Stomach smooth muscle (tissue), 2 donors: ENCODE measurements around the gene IBA57.

Experiments used
- H3K27ac ChIP-seq: one replicate; pipeline ENCODE4 v1.7.0; 2013; ENCODE audit warnings: mild to moderate bottlenecking, low read length, inconsistent platforms
- H3K27me3 ChIP-seq, 2 donors: one replicate each; pipeline ENCODE4 v1.7.0; 2013; ENCODE audit warnings: low read length in 2 of 2; ENCODE audit not compliant: insufficient read depth in 2 of 2, control insufficient read depth in 1 of 2
- H3K36me3 ChIP-seq, 2 donors: one replicate each; pipeline ENCODE4 v1.7.0; 2013; ENCODE audit warnings: low read length in 2 of 2; ENCODE audit not compliant: control insufficient read depth in 2 of 2, insufficient read depth in 2 of 2
- H3K4me1 ChIP-seq: one replicate; pipeline ENCODE4 v1.7.0; 2013; ENCODE audit warnings: low read length; ENCODE audit not compliant: control insufficient read depth, insufficient read depth
- H3K4me3 ChIP-seq, 2 donors: one replicate each; pipeline ENCODE4 v1.7.0; 2013; ENCODE audit warnings: low read length in 2 of 2
- H3K9ac ChIP-seq, 2 donors: one replicate each; pipeline ENCODE4 v1.7.0; 2013; ENCODE audit warnings: low read length in 2 of 2, mild to moderate bottlenecking in 1 of 2
- H3K9me3 ChIP-seq, 2 donors: one replicate each; pipeline ENCODE4 v1.7.0; 2013; ENCODE audit warnings: low read length in 2 of 2; ENCODE audit not compliant: control insufficient read depth in 2 of 2
- donor health status: healthy.
- donor health status: Pancreatic carcinoma.

The IBA57 gene

GRCh38 chr1:228151180-228151925, 14.3 kb upstream of the IBA57 start:
- Histone ChIP-seq H3K27ac (peak overlapping the region; percentile 96), H3K9me3 (no peaks in the 10 kb centered on the region), H3K27me3 (no peaks in the 10 kb centered on the region), H3K9ac (peak overlapping the region; percentile 76 to 87), H3K4me1 (peaks cover 39% of the 10 kb centered on the region), H3K4me3 (peak overlapping the region; percentile 65 to 78), H3K36me3 (peaks cover 0 to 8% of the 10 kb centered on the region in 2 donors)

DNA sequence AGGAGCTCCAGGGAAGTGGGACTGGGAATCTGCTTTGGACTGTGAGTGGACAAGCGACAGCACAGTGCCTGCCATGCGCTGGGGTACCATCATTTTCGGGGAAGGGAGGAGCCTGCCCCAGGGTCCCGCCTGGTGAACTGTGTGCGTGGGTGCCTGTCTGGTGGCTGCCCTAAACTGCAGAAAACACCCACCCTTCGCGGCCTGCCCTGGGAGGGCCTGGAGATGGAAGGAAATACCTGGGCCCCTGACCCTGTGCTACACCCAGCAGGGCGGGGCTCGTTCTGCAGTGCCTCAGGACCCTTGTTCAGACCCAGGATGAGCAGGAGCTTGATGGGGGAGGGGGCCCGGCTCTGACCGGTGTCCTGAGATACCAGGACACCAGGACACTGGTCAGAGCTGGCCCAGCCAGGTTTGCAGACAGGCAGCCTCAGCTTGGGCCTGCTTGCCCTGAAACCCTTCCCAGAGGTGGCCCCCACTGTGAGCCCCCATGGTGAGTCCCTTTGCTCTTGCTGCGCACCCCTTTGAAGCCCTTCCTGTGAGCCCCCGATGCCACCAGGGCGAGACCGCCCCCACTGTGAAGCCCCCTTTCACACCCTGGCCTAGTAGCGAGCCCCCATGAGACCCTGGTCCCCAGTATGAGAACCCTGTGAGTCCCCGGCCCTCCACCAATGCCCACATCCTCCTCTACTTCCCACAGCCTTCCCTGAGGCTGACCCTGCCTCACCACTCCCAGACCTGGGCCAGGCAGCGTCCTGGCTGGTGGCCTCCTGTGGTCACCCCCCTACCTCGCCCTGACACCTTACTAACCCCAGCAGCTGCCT, 13.3 kb upstream of the IBA57 start:
- Histone ChIP-seq H3K9ac (peak overlapping the region; percentile 76 to 87), H3K27me3 (no peaks in the 10 kb centered on the region), H3K9me3 (no peaks in the 10 kb centered on the region), H3K4me3 (no peak overlapping the region), H3K27ac (peak overlapping the region; percentile 96), H3K36me3 (peaks cover 0 to 4% of the 10 kb centered on the region in 2 donors), H3K4me1 (peaks cover 39% of the 10 kb centered on the region)

- H3K9ac ChIP-seq = no peak overlapping the region
- H3K36me3 ChIP-seq = peaks cover 0 to 2% of the 10 kb centered on the region in 2 donors
- peaks cover 39% of the 10 kb centered on the region for H3K4me1 ChIP-seq
- no peak overlapping the region for H3K27ac ChIP-seq
- H3K9me3 ChIP-seq = no peaks in the 10 kb centered on the region
- H3K4me3 ChIP-seq = no peak overlapping the region
- H3K27me3 ChIP-seq = no peaks in the 10 kb centered on the region
Measured at GRCh38 chr1:228152918-228153258, 12.7 kb upstream of the IBA57 start.

DNA sequence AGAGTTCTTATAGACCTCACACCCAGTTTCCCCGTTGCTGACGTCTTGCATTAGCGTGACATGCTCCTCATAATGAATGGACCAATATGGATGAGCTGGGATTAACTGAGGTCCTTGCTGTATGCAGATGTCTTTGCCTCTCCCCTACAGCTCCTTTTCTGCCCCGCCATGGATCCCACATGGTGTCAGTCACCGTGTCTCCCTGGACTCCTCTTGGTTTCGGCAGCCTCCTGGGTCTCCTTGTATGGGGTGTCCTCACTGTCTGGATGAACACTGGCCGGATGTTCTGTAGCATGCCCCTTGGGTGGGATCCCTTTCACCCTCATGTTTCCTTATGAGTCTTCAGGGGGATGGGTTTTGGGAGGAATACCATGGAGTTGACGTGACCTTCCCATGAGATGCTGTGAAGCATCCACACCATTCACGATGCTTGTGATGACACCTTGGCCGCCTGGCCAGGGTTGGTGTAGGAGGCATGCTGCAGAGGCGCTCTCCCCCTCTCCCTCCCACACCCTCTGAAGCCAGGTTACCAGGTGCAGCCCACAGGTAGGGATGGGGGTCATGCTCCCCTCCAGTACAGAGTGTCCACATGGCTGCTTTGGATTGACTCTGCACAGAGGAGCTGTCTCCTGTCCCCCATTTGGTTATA, 11.5 kb upstream of the IBA57 start:
- Histone ChIP-seq H3K36me3 (peaks cover 0 to 2% of the 10 kb centered on the region in 2 donors), H3K4me3 (no peak overlapping the region), H3K27me3 (no peaks in the 10 kb centered on the region), H3K4me1 (peaks cover 33% of the 10 kb centered on the region), H3K9ac (no peak overlapping the region), H3K9me3 (no peaks in the 10 kb centered on the region), H3K27ac (no peak overlapping the region)

GRCh38 chr1:228154670-228155571, 10.7 kb upstream of the IBA57 start:
- H3K27ac ChIP-seq = no peak overlapping the region
- no peak overlapping the region for H3K4me3 ChIP-seq
- no peaks in the 10 kb centered on the region for H3K9me3 ChIP-seq
- no peaks in the 10 kb centered on the region for H3K27me3 ChIP-seq
- H3K4me1 ChIP-seq = peaks cover 25% of the 10 kb centered on the region
- peaks cover 0 to 2% of the 10 kb centered on the region in 2 donors for H3K36me3 ChIP-seq
- no peak overlapping the region for H3K9ac ChIP-seq

DNA sequence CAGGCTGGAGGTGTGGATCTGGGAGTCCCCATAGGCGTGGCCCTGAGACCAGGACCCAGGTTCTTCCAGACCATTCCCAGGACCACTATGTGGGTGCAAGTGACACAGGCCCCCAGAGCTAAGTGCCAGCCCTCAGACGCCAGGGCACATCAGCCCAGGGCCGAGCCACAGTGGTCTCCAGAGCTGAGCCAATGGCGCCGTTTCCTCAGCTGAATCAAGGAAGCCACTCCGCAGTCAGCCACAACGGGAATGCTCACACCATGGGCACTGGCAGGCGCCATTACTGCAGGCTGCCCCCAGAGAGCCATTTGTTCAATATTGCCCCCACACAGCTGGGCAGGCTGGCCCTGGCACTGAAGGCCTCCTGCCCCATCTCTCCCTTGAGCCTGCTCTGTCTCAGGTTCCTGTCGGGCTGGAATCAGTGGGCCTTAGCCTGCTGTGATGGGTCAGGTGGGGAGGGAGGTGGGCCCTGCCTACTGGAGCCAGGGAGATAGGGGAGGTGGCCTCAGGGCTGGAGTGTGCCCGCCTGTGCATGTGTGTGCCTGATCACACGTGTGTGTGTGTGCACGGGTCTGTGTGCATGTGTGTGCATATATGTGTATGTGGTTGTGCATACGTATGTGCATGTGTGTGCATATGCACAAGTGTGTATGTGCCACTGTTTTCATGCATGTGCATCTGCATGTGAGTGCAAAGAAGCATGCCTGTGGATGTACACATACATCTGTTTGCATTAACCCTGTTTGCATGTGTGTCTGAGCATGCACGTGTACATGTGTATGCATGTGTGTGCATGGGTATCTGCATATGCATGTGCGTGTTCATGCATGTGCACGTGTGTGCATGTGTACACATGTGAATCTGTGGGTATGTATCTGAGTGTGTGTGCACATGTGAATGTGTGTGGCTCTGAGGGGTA, 9.7 kb upstream of the IBA57 start:
- peaks cover 16% of the 10 kb centered on the region for H3K4me1 ChIP-seq
- H3K9ac ChIP-seq = no peak overlapping the region
- H3K4me3 ChIP-seq = no peak overlapping the region
- H3K36me3 ChIP-seq = peaks cover 0 to 2% of the 10 kb centered on the region in 2 donors
- H3K9me3 ChIP-seq = no peaks in the 10 kb centered on the region
- H3K27ac ChIP-seq = no peak overlapping the region
- no peaks in the 10 kb centered on the region for H3K27me3 ChIP-seq

DNA sequence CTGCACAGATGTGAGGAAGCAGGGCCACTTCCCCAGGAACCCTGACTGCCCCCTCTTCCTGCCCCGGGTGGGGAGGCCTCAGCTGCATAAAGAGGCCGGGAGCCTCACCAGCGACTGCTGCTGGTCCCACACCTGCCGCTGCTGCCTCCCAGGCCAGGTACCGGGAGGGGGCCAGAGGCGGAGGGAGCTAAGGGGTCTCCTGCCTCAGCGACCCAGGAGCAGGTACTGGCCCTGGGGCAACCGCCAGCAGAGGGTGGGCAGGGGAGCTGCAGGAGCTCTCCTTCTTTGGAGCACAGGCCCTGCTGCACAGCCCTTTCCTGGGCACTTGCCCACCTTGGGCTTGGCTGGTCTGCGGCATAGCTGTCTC, 9.1 kb upstream of the IBA57 start:
- peaks cover 0 to 2% of the 10 kb centered on the region in 2 donors for H3K36me3 ChIP-seq
- H3K9me3 ChIP-seq = no peaks in the 10 kb centered on the region
- H3K27me3 ChIP-seq = no peaks in the 10 kb centered on the region
- H3K4me1 ChIP-seq = peaks cover 13% of the 10 kb centered on the region
- H3K27ac ChIP-seq = no peak overlapping the region
- no peak overlapping the region for H3K9ac ChIP-seq
- no peak overlapping the region for H3K4me3 ChIP-seq

- peaks cover 0 to 2% of the 10 kb centered on the region in 2 donors for H3K36me3 ChIP-seq
- no peak overlapping the region for H3K9ac ChIP-seq
- H3K27ac ChIP-seq = no peak overlapping the region
- peaks cover 0 to 2% of the 10 kb centered on the region in 2 donors for H3K27me3 ChIP-seq
- peaks cover 7% of the 10 kb centered on the region for H3K4me1 ChIP-seq
- H3K9me3 ChIP-seq = no peaks in the 10 kb centered on the region
- no peak overlapping the region for H3K4me3 ChIP-seq
Measured at GRCh38 chr1:228156941-228157728, 8.5 kb upstream of the IBA57 start.

DNA sequence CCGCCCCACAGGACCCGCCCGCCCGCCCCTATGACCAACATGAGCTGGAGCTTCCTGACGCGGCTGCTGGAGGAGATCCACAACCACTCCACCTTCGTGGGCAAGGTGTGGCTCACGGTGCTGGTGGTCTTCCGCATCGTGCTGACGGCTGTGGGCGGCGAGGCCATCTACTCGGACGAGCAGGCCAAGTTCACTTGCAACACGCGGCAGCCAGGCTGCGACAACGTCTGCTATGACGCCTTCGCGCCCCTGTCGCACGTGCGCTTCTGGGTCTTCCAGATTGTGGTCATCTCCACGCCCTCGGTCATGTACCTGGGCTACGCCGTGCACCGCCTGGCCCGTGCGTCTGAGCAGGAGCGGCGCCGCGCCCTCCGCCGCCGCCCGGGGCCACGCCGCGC, 7.9 kb upstream of the IBA57 start:
- peaks cover 13% of the 10 kb centered on the region for H3K4me1 ChIP-seq
- H3K4me3 ChIP-seq = no peak overlapping the region
- H3K27me3 ChIP-seq = peaks cover 2 to 6% of the 10 kb centered on the region in 2 donors

More for the DNA sequence above, 7.9 kb upstream of the IBA57 start:
- H3K9ac ChIP-seq = no peak overlapping the region
- H3K36me3 ChIP-seq = peaks cover 0 to 2% of the 10 kb centered on the region in 2 donors
- H3K9me3 ChIP-seq = no peaks in the 10 kb centered on the region
- no peak overlapping the region for H3K27ac ChIP-seq
